T-helper 2 cell treated with Interferon-gamma antibody and Interleukin-4, amounts not matched to agents 5 μg/mL and 100 μg/mL, for 36 hours (primary cell): ENCODE data around the gene BGLAP.

Experiments
- DNase-seq: peaks from one replicate; pipeline ENCODE4 v3.0.0; 2021; ENCODE audit warnings: low spot score
- H3K27ac Mint-ChIP-seq: one replicate; pipeline ENCODE4 v1.8.0; 2021; ENCODE audit warnings: mild to moderate bottlenecking, mixed read lengths
- H3K27me3 Mint-ChIP-seq: one replicate; pipeline ENCODE4 v1.8.0; 2021; ENCODE audit warnings: low read depth, mixed read lengths
- H3K36me3 Mint-ChIP-seq: one replicate; pipeline ENCODE4 v1.8.0; 2021; ENCODE audit warnings: low read depth, mixed read lengths
- H3K4me1 Mint-ChIP-seq: one replicate; pipeline ENCODE4 v1.8.0; 2021; ENCODE audit warnings: low read depth, mixed read lengths
- H3K4me3 Mint-ChIP-seq: one replicate; pipeline ENCODE4 v1.8.0; 2022; ENCODE audit warnings: mild to moderate bottlenecking, moderate library complexity, mixed read lengths
- H3K9me3 Mint-ChIP-seq: one replicate; pipeline ENCODE4 v1.8.0; 2021; ENCODE audit warnings: mixed read lengths

Gene BGLAP

DNA sequence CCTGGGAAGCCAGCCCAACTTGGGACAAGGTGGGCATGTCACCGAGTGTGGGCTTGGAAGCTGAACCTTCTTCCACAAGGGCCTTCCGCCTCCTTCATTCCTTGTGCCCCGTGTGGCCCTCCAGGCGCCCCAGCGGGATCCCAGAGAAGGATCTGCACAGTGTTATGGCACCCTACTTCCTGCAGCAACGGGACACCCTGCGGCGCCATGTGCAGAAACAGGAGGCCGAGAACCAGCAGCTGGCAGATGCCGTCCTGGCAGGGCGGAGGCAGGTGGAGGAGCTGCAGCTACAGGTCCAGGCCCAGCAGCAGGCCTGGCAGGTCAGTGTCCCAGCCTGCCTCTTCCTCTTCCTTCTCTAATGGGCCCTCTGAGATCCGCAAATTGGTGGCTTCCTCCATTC is 5.8 kb upstream of the BGLAP start:
- no peak overlapping the region for H3K27ac Mint-ChIP-seq
- no peaks in the 10 kb centered on the region for H3K27me3 Mint-ChIP-seq
- H3K36me3 Mint-ChIP-seq = peaks cover 28% of the 10 kb centered on the region
- peaks cover 1% of the 10 kb centered on the region for H3K4me1 Mint-ChIP-seq
- H3K9me3 Mint-ChIP-seq = no peaks in the 10 kb centered on the region
- no peak for DNase-seq
- no peak overlapping the region for H3K4me3 Mint-ChIP-seq

DNA sequence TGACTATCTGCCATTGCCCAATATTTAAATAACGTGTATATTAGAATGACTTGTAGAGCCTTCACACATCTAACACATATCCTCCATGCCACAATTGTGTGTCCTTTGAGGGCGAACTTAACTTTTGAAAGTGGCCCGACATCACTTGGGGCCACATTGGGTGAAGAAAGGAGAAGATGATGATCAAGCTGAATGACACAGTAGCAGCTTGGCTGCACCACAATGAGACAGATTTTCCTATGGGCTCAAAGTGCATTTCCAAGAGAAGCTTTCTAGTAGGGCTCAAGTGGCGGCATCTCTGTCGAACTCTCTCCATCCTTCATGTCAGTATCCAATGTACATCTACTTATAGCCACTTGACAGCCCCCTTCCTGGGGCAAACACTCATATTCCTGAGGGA is 3.7 kb upstream of the BGLAP start:
- DNase-seq = no peak
- peaks cover 28% of the 10 kb centered on the region for H3K36me3 Mint-ChIP-seq
- H3K27ac Mint-ChIP-seq = no peak overlapping the region
- no peaks in the 10 kb centered on the region for H3K4me1 Mint-ChIP-seq
- H3K4me3 Mint-ChIP-seq = no peak overlapping the region
- no peaks in the 10 kb centered on the region for H3K9me3 Mint-ChIP-seq
- H3K27me3 Mint-ChIP-seq = no peaks in the 10 kb centered on the region

DNA sequence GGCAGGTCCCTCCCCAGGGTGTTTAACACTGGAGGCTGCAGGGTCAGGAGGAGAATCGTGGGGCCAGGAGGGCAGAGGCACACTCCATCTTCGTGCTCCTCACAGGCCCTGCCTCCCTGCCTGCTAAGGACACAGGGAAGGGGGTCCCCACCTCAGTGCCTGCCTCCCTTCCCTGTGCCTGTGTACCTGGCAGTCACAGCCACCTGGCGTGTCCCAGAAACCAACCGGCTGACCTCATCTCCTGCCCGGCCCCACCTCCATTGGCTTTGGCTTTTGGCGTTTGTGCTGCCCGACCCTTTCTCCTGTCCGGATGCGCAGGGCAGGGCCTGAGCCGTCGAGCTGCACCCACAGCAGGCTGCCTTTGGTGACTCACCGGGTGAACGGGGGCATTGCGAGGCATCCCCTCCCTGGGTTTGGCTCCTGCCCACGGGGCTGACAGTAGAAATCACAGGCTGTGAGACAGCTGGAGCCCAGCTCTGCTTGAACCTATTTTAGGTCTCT is 623 bp upstream of the BGLAP start:
- peaks cover 15% of the 10 kb centered on the region for H3K4me1 Mint-ChIP-seq
- H3K9me3 Mint-ChIP-seq = no peaks in the 10 kb centered on the region
- no peak overlapping the region for H3K4me3 Mint-ChIP-seq
- no peak overlapping the region for H3K27ac Mint-ChIP-seq
- DNase-seq = no peak
- H3K27me3 Mint-ChIP-seq = no peaks in the 10 kb centered on the region
- peaks cover 19% of the 10 kb centered on the region for H3K36me3 Mint-ChIP-seq

DNA sequence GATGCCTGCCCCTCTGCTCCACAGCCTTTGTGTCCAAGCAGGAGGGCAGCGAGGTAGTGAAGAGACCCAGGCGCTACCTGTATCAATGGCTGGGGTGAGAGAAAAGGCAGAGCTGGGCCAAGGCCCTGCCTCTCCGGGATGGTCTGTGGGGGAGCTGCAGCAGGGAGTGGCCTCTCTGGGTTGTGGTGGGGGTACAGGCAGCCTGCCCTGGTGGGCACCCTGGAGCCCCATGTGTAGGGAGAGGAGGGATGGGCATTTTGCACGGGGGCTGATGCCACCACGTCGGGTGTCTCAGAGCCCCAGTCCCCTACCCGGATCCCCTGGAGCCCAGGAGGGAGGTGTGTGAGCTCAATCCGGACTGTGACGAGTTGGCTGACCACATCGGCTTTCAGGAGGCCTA is 754 bp downstream of the BGLAP start:
- H3K27ac Mint-ChIP-seq = no peak overlapping the region

DNA sequence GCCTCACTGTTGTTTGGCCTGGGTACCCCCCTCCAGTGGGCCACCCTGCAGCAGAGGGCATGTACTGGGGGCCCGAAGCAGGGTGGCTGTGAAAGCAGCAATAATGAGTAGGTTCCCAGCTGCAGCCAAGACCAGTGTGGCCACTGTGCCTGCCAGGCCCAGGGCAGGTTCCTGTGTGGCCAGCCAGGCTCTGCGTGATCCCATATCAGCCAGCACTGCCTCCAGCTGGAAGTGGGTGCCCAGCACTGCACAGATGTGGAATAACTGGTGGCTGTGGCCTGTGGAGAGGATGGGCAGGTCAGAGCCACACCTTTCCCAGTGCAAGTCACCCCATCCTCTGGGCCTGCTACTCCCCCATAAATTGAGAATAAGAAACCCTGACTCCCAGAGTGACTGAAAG is 2.1 kb downstream of the BGLAP start:
- Mint-ChIP-seq H3K27me3 (no peaks in the 10 kb centered on the region), H3K4me1 (peaks cover 15% of the 10 kb centered on the region), H3K9me3 (no peaks in the 10 kb centered on the region), H3K36me3 (peaks cover 4% of the 10 kb centered on the region), H3K4me3 (peak overlapping the region; percentile 87), H3K27ac (no peak overlapping the region)
- no peak for DNase-seq

More for the DNA sequence above, 754 bp downstream of the BGLAP start:
- H3K36me3 Mint-ChIP-seq = peaks cover 14% of the 10 kb centered on the region
- H3K27me3 Mint-ChIP-seq = no peaks in the 10 kb centered on the region
- H3K4me1 Mint-ChIP-seq = peaks cover 15% of the 10 kb centered on the region
- H3K9me3 Mint-ChIP-seq = no peaks in the 10 kb centered on the region
- DNase-seq = no peak
- H3K4me3 Mint-ChIP-seq = no peak overlapping the region

DNA sequence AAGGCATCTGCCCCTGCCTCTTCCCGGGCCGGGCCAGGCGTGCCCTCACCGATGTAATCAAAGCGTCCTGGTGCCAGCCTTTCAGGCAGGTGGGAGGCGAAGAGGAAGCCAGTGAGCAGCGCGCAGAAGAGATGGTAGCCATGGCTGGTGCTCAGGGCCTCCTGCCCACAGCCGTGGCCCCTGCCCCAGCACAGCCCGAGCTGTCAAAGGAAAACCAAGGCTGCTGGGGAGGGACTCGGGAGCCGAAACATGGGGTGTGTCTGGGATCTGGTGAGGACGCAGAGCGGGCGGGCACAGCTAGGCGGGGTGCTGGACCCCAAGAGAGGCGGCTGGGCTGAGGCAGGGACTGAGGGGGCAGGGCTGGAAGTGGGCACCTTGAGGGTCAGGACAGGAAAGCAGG is 2.7 kb downstream of the BGLAP start:
- Mint-ChIP-seq H3K4me1 (peaks cover 15% of the 10 kb centered on the region), H3K9me3 (no peaks in the 10 kb centered on the region), H3K27me3 (no peaks in the 10 kb centered on the region), H3K4me3 (peak overlapping the region; percentile 87), H3K36me3 (peaks cover 5% of the 10 kb centered on the region), H3K27ac (peak overlapping the region; percentile 26)
- no peak for DNase-seq

DNA sequence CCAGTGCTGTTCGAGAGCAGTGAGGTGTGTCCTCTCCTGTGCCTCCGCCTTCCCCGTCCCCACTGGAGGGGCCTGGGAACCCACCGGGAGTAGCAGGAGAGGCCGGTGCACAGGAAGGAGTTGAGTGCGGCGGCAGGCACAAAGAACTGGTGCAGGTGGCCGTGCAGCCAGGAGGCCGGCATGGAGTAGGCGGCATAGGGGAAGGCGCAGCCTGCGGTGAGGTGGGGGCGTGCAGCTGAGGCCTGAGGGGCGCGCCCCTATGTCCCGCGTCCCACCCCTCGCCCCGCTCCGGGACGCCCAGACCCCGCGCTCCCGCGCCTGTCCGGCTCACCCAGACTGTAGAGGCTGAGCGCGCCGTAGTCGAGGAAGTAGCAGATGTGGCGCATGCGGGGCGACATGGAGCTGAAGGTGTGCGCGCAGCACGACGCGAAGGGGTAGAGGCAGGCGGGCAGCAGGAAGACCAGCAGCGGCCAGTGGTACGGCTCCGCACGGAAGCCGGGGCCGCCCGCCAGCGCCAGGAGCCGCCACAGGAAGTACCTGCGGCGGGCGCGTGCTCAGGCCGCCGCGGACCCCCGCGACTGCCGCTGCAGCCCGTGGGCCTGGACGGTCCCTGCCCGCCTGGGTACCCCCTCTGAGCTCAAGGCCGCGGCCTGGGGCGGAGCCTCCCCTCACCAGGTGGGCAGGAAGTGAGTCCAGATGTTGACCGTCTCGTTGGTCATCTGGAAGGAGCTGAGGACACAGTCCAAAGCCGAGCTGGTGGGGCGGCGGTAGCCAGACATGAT is 3.7 kb downstream of the BGLAP start:
- Mint-ChIP-seq H3K4me1 (peaks cover 17% of the 10 kb centered on the region), H3K27ac (peak overlapping the region; percentile 88), H3K36me3 (peaks cover 8% of the 10 kb centered on the region), H3K9me3 (no peaks in the 10 kb centered on the region), H3K27me3 (no peaks in the 10 kb centered on the region), H3K4me3 (peak overlapping the region; percentile 87)
- DNase-seq = no peak

DNA sequence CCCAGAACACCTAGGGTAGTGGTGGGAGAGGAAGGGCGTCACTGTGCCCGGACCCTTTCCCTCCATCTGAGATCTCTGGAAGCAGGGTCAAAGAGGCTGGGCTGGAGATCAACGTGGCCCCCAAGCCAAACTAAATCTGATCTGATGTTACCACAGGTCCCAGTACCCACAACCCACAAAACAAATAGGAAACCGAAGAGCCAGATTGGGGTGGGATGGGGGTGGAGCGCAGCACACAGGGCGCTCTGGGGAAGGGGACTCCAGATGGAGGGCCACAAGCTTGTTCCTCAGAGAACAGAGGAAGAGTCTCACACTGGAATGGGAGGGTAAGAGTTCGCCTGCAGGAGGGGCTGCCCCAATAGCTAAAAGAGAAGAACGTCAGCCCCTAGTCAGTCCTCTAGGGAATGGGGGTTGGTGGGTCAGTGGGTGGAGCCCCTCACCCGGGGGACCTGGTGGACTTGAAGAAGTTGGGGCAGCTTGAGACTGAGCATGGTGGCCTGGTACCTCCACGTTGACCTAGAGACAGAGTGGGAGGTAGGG is 4.3 kb downstream of the BGLAP start:
- Mint-ChIP-seq H3K27me3 (no peaks in the 10 kb centered on the region), H3K9me3 (no peaks in the 10 kb centered on the region), H3K27ac (no peak overlapping the region), H3K36me3 (peaks cover 12% of the 10 kb centered on the region), H3K4me3 (peak overlapping the region; percentile 1), H3K4me1 (peaks cover 19% of the 10 kb centered on the region)
- no peak for DNase-seq

DNA sequence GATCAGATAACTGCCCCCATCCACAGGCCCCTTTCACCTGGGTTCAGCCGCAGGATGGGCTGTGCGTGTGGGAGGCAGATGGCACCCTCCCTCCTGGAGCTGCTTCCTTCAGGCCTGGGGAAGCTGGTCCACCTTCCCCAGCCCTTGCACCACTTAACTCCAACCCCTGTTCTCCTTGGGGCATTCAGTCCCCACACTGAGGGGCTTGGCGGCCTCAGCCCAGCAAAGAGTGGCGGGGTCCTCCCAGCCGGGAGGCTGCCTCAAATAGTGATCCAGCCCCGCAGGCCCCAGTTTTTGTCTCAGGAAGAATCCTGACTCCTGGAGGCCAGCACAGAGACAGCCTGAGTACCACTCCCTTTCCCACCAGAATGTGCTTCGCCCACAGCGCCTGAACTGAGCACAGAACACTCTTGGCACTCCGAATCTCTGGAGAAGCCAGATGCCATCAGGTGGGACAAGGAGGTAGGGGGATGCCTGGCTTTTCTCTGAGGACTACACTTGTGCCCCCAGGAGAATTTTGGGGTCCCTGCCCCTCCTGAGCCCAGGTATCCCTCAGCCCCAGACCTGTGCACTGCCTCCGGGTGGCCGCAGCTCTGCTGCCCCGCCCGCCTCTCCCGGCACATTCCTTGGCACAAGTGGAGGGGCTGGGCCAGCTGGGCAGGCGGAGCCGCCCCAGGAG is 4.9 kb downstream of the BGLAP start:
- Mint-ChIP-seq H3K36me3 (peaks cover 17% of the 10 kb centered on the region), H3K4me1 (peaks cover 25% of the 10 kb centered on the region), H3K9me3 (no peaks in the 10 kb centered on the region), H3K4me3 (no peak overlapping the region), H3K27ac (no peak overlapping the region), H3K27me3 (no peaks in the 10 kb centered on the region)
- DNase-seq = no peak

DNA sequence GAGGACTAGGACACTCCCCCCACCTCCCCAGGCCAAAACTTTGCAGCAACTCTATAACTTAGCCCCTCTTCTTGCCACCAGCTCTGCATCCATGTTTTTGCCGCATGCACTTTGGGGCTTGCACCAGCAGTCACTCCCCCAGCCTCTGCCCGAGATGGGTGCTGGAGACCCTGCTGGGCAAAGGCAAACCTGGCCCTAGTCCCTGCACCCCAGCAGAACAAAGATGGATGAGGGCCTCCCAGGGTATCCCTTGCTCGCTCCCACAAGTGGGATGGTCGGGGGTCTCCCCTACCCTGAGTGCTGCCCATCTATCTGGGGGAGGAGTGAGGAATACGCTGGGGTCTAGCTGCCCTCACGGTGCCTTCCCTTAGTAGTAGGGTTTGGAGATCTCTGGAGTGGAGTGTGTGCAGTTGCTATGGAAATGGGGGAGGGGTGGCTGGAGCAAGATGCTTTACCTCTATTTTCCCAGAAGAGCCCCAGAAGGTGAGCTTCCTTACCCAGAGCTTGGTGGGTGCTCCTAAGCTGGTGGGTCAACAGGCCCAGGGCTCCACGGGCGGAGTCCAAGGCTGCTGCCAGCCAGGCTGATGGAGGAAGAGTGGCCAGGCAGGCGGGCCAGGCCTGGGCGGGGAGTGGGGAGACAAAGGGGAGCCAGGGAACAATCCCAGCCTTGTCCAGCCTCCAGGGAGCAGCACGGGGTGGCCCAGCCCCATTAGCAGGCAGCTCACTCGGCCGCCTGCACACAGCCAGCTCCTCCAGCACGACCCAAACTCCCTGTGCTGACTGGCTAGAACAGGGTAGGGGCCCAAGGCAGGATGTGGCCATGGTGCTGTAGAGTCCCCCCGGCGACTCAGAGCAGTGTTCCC is 5.7 kb downstream of the BGLAP start, which contains the start of gene PAQR6:
PAQR6 (minus strand) TSS at position 597 of the 863 bp plus-strand sequence. CDS start 1,325 bp downstream, outside the sequence.
- H3K4me1 Mint-ChIP-seq = peaks cover 32% of the 10 kb centered on the region
- H3K4me3 Mint-ChIP-seq = no peak within 1 kb of the TSS
- no peaks in the 10 kb centered on the region for H3K9me3 Mint-ChIP-seq
- no peaks in the 10 kb centered on the region for H3K27me3 Mint-ChIP-seq
- peak within 1 kb of the TSS; percentile 4 for H3K27ac Mint-ChIP-seq
- H3K36me3 Mint-ChIP-seq = peaks cover 25% of the 10 kb centered on the region
- DNase-seq = no peak

DNA sequence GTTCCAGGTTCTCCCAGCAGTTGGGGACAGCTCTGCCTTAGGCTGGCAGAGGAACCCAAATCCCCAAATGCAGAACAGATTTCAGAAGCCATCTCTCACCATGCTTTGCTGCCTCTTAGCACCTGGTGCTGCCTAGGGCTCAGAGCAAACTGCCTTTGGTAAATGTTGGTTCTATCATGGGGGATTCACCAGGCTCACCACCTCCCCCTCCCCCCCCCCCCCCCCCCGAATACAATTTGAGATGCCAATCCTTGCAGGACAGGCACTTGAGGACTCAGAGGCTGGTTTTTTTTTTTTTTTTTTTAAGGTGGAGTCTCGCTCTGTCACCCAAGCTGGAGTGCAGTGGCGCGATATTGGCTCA is 6.3 kb downstream of the BGLAP start:
- H3K27ac Mint-ChIP-seq = no peak overlapping the region
- no peaks in the 10 kb centered on the region for H3K27me3 Mint-ChIP-seq
- no peaks in the 10 kb centered on the region for H3K9me3 Mint-ChIP-seq
- H3K4me3 Mint-ChIP-seq = no peak overlapping the region
- H3K36me3 Mint-ChIP-seq = peaks cover 30% of the 10 kb centered on the region
- DNase-seq = no peak
- peaks cover 34% of the 10 kb centered on the region for H3K4me1 Mint-ChIP-seq

DNA sequence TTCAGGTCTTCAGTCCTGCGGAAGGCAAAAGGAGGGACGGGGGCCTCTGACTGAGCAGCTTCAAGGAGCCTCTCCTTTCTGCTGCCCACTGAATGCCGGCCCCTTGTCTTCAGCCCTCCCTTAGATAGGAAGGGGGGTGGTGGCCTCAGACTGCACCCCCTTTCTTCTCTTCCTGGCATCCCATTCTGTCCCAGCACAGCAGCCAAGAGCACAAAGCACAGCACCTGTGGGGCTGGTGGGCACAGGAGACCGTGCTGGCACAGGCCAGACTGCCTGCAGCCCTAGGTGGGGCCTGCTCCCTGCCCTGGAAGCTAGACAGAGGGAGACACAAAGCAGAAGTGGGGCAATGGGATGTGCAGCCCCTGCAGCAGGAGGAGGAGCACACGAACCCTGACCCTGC is 7.6 kb downstream of the BGLAP start:
- Mint-ChIP-seq H3K36me3 (peaks cover 40% of the 10 kb centered on the region), H3K9me3 (no peaks in the 10 kb centered on the region), H3K27me3 (no peaks in the 10 kb centered on the region), H3K27ac (no peak overlapping the region), H3K4me3 (no peak overlapping the region), H3K4me1 (peaks cover 32% of the 10 kb centered on the region)
- no peak for DNase-seq

DNA sequence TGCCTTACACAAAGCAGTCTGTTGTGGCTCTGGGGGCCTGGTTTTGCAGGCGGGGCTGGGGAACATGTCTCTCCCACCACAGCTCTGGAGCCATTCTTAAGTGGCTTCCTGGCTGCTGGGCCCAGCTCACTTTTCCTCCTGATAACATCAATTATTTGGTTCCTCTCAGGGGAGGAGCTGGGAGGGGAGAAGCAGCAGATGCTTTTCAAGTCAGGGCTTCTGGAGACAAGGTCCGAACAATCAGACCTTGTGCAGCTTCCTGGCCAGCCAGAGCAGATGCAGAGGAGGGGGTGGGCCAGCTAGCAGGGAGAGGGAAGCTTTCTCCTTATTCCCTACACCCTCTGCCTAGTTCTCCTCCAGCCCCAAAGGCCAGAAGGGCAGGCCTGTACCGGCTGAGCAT is 9.5 kb downstream of the BGLAP start:
- peak overlapping the region; percentile 63 for H3K27ac Mint-ChIP-seq
- peaks cover 21% of the 10 kb centered on the region for H3K4me1 Mint-ChIP-seq

More for the DNA sequence above, 9.5 kb downstream of the BGLAP start:
- Mint-ChIP-seq H3K4me3 (peak overlapping the region; percentile 36), H3K36me3 (peaks cover 46% of the 10 kb centered on the region), H3K9me3 (no peaks in the 10 kb centered on the region), H3K27me3 (no peaks in the 10 kb centered on the region)
- no peak for DNase-seq
